VCaP (cell line): ENCODE data around the gene NEK5.
A peak's percentile ranks its signal among the peaks of the same experiment; 100 is the strongest.

Source experiments
- H3K27ac ChIP-seq: fragments of 450-650 bp; 2 replicates; pipeline ENCODE4 v1.5.1; 2017
- TF ChIP-seq, protein P1 (sequence below): fragments of 450-650 bp; conservative IDR thresholded peaks from 2 replicates; pipeline ENCODE4 v1.5.1; 2017; ENCODE audit warnings: mild to moderate bottlenecking, moderate library complexity

Gene NEK5, protein sequence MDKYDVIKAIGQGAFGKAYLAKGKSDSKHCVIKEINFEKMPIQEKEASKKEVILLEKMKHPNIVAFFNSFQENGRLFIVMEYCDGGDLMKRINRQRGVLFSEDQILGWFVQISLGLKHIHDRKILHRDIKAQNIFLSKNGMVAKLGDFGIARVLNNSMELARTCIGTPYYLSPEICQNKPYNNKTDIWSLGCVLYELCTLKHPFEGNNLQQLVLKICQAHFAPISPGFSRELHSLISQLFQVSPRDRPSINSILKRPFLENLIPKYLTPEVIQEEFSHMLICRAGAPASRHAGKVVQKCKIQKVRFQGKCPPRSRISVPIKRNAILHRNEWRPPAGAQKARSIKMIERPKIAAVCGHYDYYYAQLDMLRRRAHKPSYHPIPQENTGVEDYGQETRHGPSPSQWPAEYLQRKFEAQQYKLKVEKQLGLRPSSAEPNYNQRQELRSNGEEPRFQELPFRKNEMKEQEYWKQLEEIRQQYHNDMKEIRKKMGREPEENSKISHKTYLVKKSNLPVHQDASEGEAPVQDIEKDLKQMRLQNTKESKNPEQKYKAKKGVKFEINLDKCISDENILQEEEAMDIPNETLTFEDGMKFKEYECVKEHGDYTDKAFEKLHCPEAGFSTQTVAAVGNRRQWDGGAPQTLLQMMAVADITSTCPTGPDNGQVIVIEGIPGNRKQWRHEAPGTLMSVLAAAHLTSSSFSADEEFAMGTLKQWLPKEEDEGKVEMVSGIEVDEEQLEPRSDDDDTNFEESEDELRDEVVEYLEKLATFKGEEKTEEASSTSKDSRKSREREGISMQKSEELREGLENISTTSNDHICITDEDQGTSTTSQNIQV

DNA sequence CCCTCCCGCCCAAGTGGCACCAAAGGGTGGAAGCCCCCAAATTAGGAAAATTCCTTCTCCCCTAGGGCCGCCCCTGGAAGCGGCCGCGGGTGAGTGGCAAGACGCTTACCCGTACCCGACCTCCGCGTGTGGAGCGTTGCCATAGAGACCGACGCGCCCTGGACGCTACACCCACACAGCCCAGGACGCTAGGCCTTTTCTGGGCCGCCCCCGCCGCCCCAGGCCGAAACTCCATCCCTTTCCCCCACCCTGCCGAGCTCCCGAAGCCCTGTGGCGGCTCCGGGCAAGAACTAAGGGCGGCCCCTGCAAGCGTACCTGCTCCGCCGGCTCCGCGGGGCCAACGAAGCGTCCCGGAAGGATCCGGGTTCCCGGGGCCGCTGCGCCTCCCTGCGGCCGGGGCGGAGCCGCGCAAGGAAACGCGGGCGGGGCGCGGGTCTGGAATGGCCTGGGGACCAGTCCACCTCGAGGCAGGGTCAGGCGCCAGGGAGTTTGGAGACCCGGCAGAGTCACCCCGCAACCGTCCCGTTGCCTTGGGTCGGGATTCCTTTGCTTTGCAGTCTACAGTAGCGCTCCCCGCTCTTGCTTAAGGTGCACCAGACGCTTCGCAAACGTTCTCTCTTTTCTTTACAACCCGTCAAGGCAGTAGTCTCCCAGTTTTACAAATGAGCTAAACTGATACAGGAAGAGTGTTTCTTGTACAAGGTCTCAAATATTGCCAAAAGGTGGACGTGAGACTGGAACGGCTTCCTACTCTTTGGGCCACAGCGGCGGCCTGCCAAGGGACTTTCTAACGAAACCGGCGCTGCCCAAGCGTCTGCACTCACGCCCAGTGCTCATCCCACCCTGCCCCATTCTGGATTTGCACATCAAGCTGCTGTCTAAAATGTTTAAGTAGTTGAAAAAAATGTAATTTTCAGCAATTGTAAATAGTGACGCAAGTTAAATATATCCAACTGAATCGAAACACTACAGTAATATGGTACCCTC, at the start of gene NEK5:
TSS of gene NEK5 (minus strand) at position 360 of the 987 bp plus-strand sequence. CDS start 1,591 bp downstream, outside the sequence.
- peak within 1 kb of the TSS; percentile 61 for H3K27ac ChIP-seq
- TF ChIP-seq, protein P1, sequence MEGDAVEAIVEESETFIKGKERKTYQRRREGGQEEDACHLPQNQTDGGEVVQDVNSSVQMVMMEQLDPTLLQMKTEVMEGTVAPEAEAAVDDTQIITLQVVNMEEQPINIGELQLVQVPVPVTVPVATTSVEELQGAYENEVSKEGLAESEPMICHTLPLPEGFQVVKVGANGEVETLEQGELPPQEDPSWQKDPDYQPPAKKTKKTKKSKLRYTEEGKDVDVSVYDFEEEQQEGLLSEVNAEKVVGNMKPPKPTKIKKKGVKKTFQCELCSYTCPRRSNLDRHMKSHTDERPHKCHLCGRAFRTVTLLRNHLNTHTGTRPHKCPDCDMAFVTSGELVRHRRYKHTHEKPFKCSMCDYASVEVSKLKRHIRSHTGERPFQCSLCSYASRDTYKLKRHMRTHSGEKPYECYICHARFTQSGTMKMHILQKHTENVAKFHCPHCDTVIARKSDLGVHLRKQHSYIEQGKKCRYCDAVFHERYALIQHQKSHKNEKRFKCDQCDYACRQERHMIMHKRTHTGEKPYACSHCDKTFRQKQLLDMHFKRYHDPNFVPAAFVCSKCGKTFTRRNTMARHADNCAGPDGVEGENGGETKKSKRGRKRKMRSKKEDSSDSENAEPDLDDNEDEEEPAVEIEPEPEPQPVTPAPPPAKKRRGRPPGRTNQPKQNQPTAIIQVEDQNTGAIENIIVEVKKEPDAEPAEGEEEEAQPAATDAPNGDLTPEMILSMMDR, result peak; percentile 87

DNA sequence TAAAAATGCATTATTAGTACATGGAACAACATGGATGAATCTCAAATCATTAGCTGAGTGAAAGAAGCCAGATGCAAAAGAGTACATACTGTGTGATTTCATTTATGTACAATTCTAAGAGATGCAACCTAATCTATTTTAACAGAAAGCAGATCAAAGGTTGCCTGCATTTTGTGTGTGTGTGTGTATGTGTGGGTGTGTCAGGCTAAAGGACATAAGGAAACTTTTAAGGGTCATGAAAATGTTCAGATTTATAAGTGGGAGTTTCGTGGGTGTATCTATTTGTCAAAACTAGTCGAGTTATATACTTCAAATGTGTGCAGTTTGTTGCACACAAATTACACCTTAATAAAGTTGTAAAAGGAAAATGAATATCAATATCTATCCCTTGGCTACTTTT, 48.4 kb upstream of the NEK5 start:
- no peak overlapping the region; the same call in 1 of the 2 replicates for H3K27ac ChIP-seq
- TF ChIP-seq, protein P1, result no peak

DNA sequence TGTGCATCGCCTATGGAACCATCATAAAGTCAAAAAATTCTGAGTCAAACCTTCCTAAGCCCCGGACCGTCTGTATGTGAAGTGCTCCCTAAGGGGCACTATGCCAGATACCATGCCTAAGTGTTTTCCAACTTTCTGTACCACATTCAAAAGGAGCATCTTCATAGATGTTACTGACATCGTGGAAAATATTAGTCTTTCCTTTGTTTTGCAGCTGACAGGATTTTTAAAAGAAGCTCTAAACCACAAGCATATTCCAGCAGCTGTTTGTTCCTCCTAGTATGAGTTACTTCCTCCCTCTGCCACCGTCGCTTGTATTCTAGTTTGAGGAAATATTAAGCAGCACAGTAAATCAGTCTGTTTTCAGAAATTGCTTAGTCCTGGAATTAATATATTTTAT, 45.1 kb upstream of the NEK5 start:
- peak overlapping the region; percentile 92 for H3K27ac ChIP-seq

DNA sequence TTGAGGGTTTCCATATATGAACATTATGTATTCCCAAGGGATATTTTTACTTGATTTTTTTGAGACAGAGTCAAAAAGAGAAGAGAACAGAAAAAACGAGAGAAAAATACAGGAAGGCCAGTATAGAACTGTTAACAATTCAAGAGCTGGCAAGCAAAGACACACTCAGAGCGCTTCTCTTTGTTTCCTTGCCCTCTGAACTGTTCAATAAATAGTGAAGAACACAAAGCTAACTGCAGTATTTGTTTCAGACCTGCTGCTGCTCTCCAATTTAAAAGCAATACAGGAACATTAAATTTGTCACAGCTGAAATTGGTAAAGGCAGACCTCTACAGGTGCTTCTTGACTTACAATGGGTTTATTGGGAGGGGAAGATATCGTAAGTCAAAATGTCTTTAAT, 44.5 kb upstream of the NEK5 start:
- TF ChIP-seq, protein P1, result no peak
- peak overlapping the region; percentile 92 for H3K27ac ChIP-seq

DNA sequence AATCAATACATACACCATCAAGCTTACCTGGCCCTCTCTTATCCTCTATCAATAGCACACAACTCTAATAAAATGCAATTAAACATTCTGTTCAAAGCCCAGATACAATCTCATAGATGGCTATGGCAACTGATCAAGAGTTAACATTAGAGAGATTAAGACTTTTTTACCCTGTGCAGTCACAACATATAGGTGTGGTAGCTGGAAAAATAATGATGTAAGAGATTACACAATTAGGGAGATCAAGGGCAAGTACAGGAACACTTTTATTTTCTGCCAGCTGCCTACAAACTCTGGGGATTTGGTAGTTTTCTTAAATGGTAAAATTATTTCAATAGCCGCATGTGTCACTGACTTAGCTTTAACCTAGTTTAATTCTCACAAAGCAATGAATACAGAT, 42.8 kb upstream of the NEK5 start:
- H3K27ac ChIP-seq, result peak overlapping the region; percentile 92

DNA sequence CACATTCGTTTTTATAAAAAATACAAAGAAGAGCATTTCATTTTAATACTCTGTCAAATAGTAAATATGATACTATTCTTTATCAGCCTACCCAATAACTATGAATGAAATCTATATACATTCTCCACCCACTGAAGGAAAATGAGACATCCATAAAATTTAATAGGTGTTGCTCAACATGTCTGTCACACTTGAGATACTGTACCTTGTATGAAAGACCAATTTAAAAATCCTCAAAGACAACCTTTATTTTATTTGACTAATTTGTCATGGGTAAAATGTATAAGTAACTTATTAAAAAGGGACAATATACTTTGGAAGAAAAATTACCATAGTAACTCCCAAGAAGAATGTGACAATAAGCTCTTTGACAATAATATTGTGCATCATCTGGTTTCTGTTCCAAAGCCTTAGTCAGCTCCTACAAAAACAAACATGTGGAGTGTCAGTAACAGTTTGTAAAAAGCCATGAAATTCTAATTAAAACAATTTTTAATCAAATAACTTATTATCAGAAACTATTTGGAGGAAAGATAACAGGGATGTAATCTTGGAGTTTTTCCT, 42.0 kb upstream of the NEK5 start:
- H3K27ac ChIP-seq, result peak overlapping the region; percentile 92

DNA sequence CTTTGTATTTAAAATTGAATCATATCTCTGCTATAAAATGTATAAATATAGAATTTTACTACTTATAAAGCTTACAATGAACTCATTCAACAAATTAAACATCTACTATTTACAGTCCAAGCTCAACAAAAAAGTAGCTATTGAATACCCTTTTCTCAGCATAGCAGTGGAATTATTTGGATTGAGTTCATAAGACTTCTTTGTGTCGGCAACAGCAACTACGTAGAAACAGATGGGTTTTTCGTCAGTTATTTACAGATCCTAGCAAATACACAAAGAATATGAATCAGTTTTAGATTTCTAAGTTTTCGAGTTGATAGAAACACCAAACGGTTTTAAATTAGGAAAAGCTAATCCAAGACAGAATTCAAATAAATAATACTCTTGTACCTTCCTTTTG, 41.0 kb upstream of the NEK5 start:
- H3K27ac ChIP-seq, result peak overlapping the region; percentile 92; the same call in 1 of the 2 replicates

DNA sequence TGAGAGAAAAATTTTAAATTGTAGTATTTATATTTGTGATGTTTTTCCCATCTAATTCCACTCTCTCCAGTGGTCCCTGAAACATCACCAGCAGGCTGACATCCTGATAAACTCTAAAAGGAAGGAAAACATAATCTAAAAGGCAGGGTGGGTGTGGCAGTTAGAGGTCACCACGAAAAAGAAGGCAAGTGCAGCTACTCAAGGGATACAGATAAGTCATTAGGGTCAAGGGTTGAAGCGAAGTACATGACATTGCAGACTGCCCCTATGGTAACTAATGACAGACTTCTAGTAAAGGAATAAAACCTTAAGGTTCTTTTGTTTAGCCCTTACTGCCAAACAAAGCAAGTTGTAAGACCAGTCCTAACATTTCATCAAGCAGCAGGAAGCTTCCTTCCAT, 36.5 kb upstream of the NEK5 start:
- TF ChIP-seq, protein P1, result no peak
- H3K27ac ChIP-seq, result peak overlapping the region; percentile 81

More for the DNA sequence above, 41.0 kb upstream of the NEK5 start:
- TF ChIP-seq, protein P1, result no peak
